ENCODE data around the gene RIOK3.

RIOK3 gene

DNA sequence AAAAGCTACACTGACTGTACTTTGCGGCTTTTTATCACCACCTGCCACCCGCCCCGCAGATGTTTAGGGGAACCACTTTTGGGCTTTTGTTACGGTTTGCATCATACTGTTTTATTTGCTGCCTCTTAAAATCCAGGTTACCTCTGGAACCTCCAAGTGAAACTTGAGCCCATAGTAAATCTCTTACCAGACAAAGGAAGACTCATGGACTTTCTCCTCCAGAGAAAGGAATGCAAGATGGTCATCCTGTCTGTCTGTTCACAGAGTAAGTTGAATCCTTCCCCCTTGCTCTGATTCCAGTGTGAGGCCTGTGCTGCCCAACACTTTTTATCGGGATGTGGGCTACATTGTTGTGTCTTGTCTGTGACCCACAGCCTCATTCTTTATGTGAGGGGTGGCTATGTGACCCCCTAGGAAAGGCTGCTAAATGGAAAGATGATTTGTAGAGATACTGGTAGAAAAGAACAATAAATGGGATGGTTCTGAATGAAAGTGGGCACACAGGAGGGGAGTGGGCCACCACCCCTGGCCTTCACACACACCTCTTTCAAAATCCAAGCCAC is 73.5 kb downstream of the RIOK3 start:
- in situ Hi-C loops (cut with MboI; ENCODE audit: low sequenced_read_pairs), result no loop called here

DNA sequence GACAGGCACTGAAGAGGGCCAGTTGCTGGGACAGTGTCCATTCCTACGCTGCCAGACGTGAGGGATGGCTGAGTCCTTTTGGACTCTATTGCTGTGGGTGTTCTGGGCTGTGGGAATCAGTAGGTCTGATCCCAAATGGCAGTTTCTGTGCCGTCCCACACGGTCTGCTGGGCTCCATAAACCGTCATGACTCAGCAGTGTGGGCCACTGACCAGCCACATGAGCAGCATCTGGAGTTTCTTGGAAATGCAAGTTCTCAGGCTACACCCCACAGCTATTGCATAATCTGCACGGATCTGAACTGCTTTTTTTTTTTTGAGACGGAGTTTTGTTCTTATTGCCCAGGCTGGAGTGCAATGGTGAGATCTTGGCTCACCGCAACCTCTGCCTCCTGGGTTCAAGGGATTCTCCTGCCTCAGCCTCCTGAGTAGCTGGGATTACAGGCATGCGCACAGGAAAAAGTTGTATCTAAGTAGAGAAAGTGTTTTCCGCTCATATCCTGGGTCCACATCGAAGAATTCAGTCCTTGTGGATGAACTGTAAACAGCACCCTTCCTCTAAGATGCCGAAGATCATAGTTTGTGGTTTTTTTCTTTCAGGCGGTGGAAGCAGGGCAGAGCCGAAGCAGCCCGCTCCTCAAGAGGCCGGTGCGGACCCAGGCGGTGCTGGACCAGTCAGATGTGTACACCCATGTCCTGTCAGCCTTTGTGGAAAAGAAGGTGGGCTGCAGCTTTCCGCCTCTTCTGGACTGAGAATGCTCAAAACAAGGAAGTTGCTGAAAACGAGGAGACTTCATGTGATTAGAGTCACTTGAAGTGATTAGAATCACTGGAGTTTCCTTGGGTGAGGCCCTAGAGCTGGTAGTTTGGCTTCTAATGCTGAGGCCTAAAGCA is 75.7 kb downstream of the RIOK3 start:
- in situ Hi-C loops (cut with MboI; ENCODE audit: low sequenced_read_pairs), result no loop called here

DNA sequence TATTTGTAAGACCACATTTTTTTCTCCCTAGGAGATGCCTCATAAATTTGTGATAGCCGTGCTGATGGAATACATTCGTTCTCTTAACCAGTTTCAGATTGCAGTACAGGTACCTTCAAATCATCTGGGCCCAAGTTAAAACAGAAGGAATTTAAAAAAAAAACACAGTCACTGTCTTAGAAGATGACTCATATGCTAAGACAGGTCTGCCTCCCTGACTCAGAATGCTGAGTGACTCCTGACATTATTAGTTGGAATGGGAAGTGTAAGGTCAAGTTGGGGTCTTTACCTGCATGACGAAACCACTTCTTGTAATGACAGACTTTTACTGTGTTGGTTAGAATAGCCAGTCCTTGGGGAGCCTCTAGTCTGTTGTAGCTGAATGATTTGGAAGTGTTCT is 76.5 kb downstream of the RIOK3 start:
- in situ Hi-C loops (cut with MboI; ENCODE audit: low sequenced_read_pairs), result no loop called here

DNA sequence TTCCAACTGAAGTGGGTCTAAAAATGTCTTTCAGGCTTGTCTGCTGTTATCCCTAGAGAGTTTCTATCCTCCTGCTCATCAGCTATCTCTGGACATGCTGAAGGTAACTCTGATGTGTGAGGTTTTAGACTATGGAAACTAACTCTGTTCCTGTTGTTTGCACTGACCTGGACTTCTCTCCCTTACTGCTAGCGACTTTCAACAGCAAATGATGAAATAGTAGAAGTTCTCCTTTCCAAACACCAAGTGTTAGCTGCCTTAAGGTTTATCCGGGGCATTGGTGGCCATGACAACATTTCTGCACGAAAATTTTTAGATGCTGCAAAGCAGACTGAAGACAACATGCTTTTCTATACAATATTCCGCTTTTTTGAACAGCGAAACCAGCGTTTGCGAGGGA is 77.1 kb downstream of the RIOK3 start:
- in situ Hi-C loops (cut with MboI; ENCODE audit: low sequenced_read_pairs), result no loop called here

DNA sequence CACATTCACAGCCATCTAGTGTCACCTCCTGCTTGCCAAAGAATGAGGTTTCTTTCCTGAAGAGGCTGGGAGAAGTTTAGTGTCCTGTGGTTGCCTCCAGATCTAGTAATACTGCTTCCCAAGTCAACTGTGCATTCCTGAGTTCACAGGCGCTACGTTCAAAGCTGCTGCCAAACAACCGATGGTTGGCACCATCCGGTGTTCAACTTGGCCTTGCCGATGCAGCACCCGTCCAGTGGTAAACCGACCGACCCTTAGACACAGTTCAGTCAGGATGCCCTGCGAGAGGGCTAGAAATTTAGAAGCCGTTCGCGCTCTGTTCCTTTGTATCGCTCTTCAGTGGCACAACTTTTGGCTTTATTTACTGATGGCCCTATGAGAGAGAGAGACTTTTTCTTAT is 78.8 kb downstream of the RIOK3 start:
- in situ Hi-C loops (cut with MboI; ENCODE audit: low sequenced_read_pairs), result no loop called here

Measured in hTERT RPE-1 (cell line).